H1 (cell line): ENCODE results near the gene AGR2. TPM values are rescaled to one million over a fixed set of nuclear protein-coding genes. Genes with fewer than 3 reads are reported as not detected.
A peak's percentile ranks its signal among the peaks of the same experiment; 100 is the strongest.

ENCODE experiments used
- CTCF ChIA-PET: fragments of 300-600 bp; sonication (Branson Sonifier 250); formaldehyde crosslinking; loops from one replicate; lab custom pipeline; 2021; ENCODE audit not compliant: partially characterized antibody; lab: Charles Lee
- POLR2A ChIA-PET: fragments of 300-600 bp; sonication (Branson Sonifier 250); formaldehyde crosslinking; loops from one replicate; lab custom pipeline; 2021; ENCODE audit warnings: inconsistent platforms; ENCODE audit not compliant: partially characterized antibody; lab: Charles Lee
- DNase-seq, 2 experiments: peaks; one replicate each; pipeline versions ENCODE4 v3.0.0 to v3.0.0-alpha.2; 2010 to 2022; ENCODE audit warnings: low spot score in 2 of 2, low read depth in 1 of 2, mixed read lengths in 1 of 2
- FAIRE-seq: peaks from 2 replicates; lab custom pipeline; 2011; peaks lifted over from hg19 to GRCh38; lab: Jason Lieb, UNC
- H2AFZ ChIP-seq: 2 replicates; pipeline ENCODE4 v1.8.1; 2012; ENCODE audit warnings: low read length, inconsistent platforms
- H2AK5ac ChIP-seq: 2 replicates; pipeline ENCODE4 v1.6.1; 2013; ENCODE audit warnings: low read depth, low read length
- H2BK120ac ChIP-seq: replicated peaks from 2 replicates; pipeline ENCODE3; 2013; ENCODE audit warnings: low read depth, low read length, inconsistent platforms
- H2BK12ac ChIP-seq: 2 replicates; pipeline ENCODE4 v1.6.1; 2013; ENCODE audit warnings: low read depth, low read length
- H2BK15ac ChIP-seq: 2 replicates; pipeline ENCODE4 v1.6.1; 2013; ENCODE audit warnings: low read length
- H2BK20ac ChIP-seq: 2 replicates; pipeline ENCODE4 v1.6.1; 2013; ENCODE audit warnings: low read length
- H2BK5ac ChIP-seq: 2 replicates; pipeline ENCODE4 v1.6.1; 2013; ENCODE audit warnings: low read depth, low read length
- H3K14ac ChIP-seq: 2 replicates; pipeline ENCODE4 v1.6.1; 2013; ENCODE audit warnings: inconsistent platforms; ENCODE audit not compliant: insufficient read length
- H3K18ac ChIP-seq: 2 replicates; pipeline ENCODE4 v1.6.1; 2013; ENCODE audit warnings: low read length; ENCODE audit errors: extremely low read depth
- H3K23ac ChIP-seq: 2 replicates; pipeline ENCODE4 v1.6.1; 2013; ENCODE audit warnings: inconsistent platforms; ENCODE audit not compliant: insufficient read length
- H3K23me2 ChIP-seq: 2 replicates; pipeline ENCODE4 v1.6.1; 2013; ENCODE audit warnings: low read depth, low read length
- H3K27ac ChIP-seq: 2 replicates; pipeline ENCODE4 v1.6.1; 2011; ENCODE audit warnings: low read depth, low read length, inconsistent platforms
- H3K27me3 ChIP-seq, 4 experiments: replicated peaks in 1 of 4; 1 replicate in 1 of 4; 2 replicates in 3 of 4; pipeline versions ENCODE4 v1.6.1 to v1.8.1; 2011 to 2013; ENCODE audit warnings: low read length in 3 of 4, mild to moderate bottlenecking in 3 of 4, inconsistent platforms in 2 of 4, mixed read lengths in 2 of 4, moderate library complexity in 1 of 4; ENCODE audit not compliant: control insufficient read depth in 3 of 4, insufficient read depth in 3 of 4; ENCODE audit errors: extremely low read depth in 1 of 4
- H3K36me3 ChIP-seq, 4 experiments: 2 replicates each; pipeline versions ENCODE4 v1.6.1 to v1.8.1; 2011 to 2013; ENCODE audit warnings: mild to moderate bottlenecking in 4 of 4, low read length in 3 of 4, moderate library complexity in 2 of 4, control low read depth in 1 of 4, inconsistent platforms in 1 of 4; ENCODE audit not compliant: insufficient read depth in 4 of 4, control insufficient read depth in 2 of 4
- H3K4ac ChIP-seq: replicated peaks from 2 replicates; pipeline ENCODE3; 2013; ENCODE audit warnings: low read length, low read depth, mixed read lengths, inconsistent platforms; ENCODE audit not compliant: insufficient read length
- H3K4me1 ChIP-seq, 4 experiments: replicated peaks in 1 of 4; 1 replicate in 1 of 4; 2 replicates in 3 of 4; pipeline versions ENCODE4 v1.6.1 to v1.8.1; 2011 to 2013; ENCODE audit warnings: low read length in 3 of 4, inconsistent platforms in 2 of 4, mixed read lengths in 1 of 4; ENCODE audit not compliant: insufficient read depth in 4 of 4, control insufficient read depth in 3 of 4
- H3K4me2 ChIP-seq, 2 experiments: 2 replicates each; pipeline versions ENCODE4 v1.6.1 to v1.8.1; 2011 to 2013; ENCODE audit warnings: low read depth in 2 of 2, low read length in 2 of 2, control low read depth in 1 of 2, inconsistent platforms in 1 of 2, mild to moderate bottlenecking in 1 of 2; ENCODE audit not compliant: insufficient read depth in 1 of 2
- H3K4me3 ChIP-seq, 4 experiments: fragments of 200-600, 300-600 bp in 1 of 4; sonication (generic), shearing (Covaris generic), sonication (Bioruptor Twin) in 1 of 4; 2 replicates each; pipeline versions ENCODE4 v1.5.1 to v1.8.1; 2011 to 2016; ENCODE audit warnings: low read length in 4 of 4, low read depth in 3 of 4, control low read depth in 2 of 4, inconsistent platforms in 2 of 4, mild to moderate bottlenecking in 2 of 4, mixed read lengths in 1 of 4, moderate library complexity in 1 of 4; ENCODE audit not compliant: insufficient read depth in 2 of 4; ENCODE audit errors: extremely low read depth in 1 of 4
- H3K56ac ChIP-seq: replicated peaks from 2 replicates; pipeline ENCODE3; 2013; ENCODE audit warnings: low read depth, mild to moderate bottlenecking, mixed read lengths, low read length, inconsistent platforms; ENCODE audit not compliant: insufficient read length
- H3K79me1 ChIP-seq: 2 replicates; pipeline ENCODE4 v1.6.1; 2013; ENCODE audit warnings: low read depth, low read length, control low read depth
- H3K79me2 ChIP-seq, 2 experiments: 2 replicates each; pipeline versions ENCODE4 v1.6.1 to v1.8.1; 2012 to 2013; ENCODE audit warnings: low read length in 2 of 2, mild to moderate bottlenecking in 2 of 2, inconsistent platforms in 1 of 2; ENCODE audit not compliant: insufficient read depth in 2 of 2, control insufficient read depth in 1 of 2
- H3K9ac ChIP-seq, 4 experiments: replicated peaks in 1 of 4; 1 replicate in 1 of 4; 2 replicates in 3 of 4; pipeline versions ENCODE4 v1.6.1 to v1.8.1; 2011 to 2013; ENCODE audit warnings: low read depth in 3 of 4, low read length in 3 of 4, control low read depth in 2 of 4, mild to moderate bottlenecking in 2 of 4, moderate library complexity in 2 of 4, inconsistent platforms in 1 of 4; ENCODE audit errors: extremely low read depth in 1 of 4
- H3K9me3 ChIP-seq, 2 experiments: 2 replicates each; pipeline versions ENCODE4 v1.6.1 to v1.8.1; 2012 to 2013; ENCODE audit warnings: mild to moderate bottlenecking in 2 of 2, moderate library complexity in 2 of 2, control low read depth in 1 of 2, inconsistent platforms in 1 of 2, low read depth in 1 of 2, low read length in 1 of 2, mixed read lengths in 1 of 2; ENCODE audit not compliant: insufficient read depth in 2 of 2
- H4K20me1 ChIP-seq, 2 experiments: replicated peaks in 1 of 2; 2 replicates each; pipeline versions ENCODE3 to v1.8.1; 2011 to 2013; ENCODE audit warnings: inconsistent platforms in 2 of 2, low read length in 2 of 2, mild to moderate bottlenecking in 1 of 2; ENCODE audit not compliant: insufficient read depth in 2 of 2, control insufficient read depth in 1 of 2
- H4K5ac ChIP-seq: 2 replicates; pipeline ENCODE4 v1.6.1; 2013; ENCODE audit warnings: low read length, low read depth, mixed read lengths, inconsistent platforms; ENCODE audit not compliant: insufficient read length
- H4K8ac ChIP-seq: 2 replicates; pipeline ENCODE4 v1.8.0; 2013; ENCODE audit warnings: mild to moderate bottlenecking, moderate library complexity, low read length, inconsistent platforms; ENCODE audit not compliant: insufficient read depth; ENCODE audit errors: extremely low read depth
- H4K91ac ChIP-seq: replicated peaks from 2 replicates; pipeline ENCODE3; 2013; ENCODE audit warnings: low read length, mixed read lengths, inconsistent platforms; ENCODE audit not compliant: insufficient read length
- ASH2L ChIP-seq: fragments of 200-600, 300-600 bp; sonication (generic); IDR thresholded peaks from one replicate; pipeline ENCODE4 v1.7.1; 2017; ENCODE audit warnings: low read length
- CREB1 ChIP-seq: IDR thresholded peaks from 2 replicates; pipeline ENCODE4 v1.6.1; 2012; ENCODE audit warnings: inconsistent platforms
- GABPA ChIP-seq: IDR thresholded peaks from 2 replicates; pipeline ENCODE4 v1.6.1; 2011; ENCODE audit warnings: mild to moderate bottlenecking, low read length, moderate library complexity, borderline replicate concordance; ENCODE audit not compliant: insufficient read depth
- GTF2F1 ChIP-seq: IDR thresholded peaks from 2 replicates; pipeline ENCODE4 v1.6.1; 2012; ENCODE audit warnings: low read depth, low read length, improper control_type of control experiment, borderline replicate concordance
- HDAC2 ChIP-seq, 2 experiments: fragments of 300-600 bp in 1 of 2; sonication (generic) in 1 of 2; IDR thresholded peaks; 2 replicates each; pipeline ENCODE4 v1.6.1; 2011 to 2012; ENCODE audit warnings: low read depth in 2 of 2, low read length in 2 of 2, mild to moderate bottlenecking in 2 of 2, moderate library complexity in 2 of 2, borderline replicate concordance in 1 of 2, inconsistent platforms in 1 of 2
- NRF1 ChIP-seq: IDR thresholded peaks from 2 replicates; pipeline ENCODE4 v1.6.1; 2011; ENCODE audit warnings: mild to moderate bottlenecking, low read depth, low read length, improper control_type of control experiment
- PHF8 ChIP-seq: fragments of 200-600 bp; sonication (generic); conservative IDR thresholded peaks from 2 replicates; pipeline ENCODE4 v1.7.1; 2012; ENCODE audit warnings: low read depth, mild to moderate bottlenecking, inconsistent platforms, low read length, moderate library complexity
- POLR2A ChIP-seq, 2 experiments: IDR thresholded peaks; 1 replicate in 1 of 2; 2 replicates in 1 of 2; pipeline ENCODE4 v1.6.1; 2011; ENCODE audit warnings: low read depth in 2 of 2, low read length in 2 of 2, mild to moderate bottlenecking in 2 of 2; ENCODE audit errors: control extremely low read depth in 1 of 2
- RXRA ChIP-seq: IDR thresholded peaks from 2 replicates; pipeline ENCODE4 v1.6.1; 2011; ENCODE audit warnings: low read depth, mild to moderate bottlenecking, low read length, moderate library complexity; ENCODE audit not compliant: insufficient read depth
- TAF1 ChIP-seq: IDR thresholded peaks from 2 replicates; pipeline ENCODE4 v1.6.1; 2011; ENCODE audit warnings: mild to moderate bottlenecking, low read depth, low read length
- ZNF274 ChIP-seq: IDR thresholded peaks from 2 replicates; pipeline ENCODE4 v1.7.0; 2012; ENCODE audit warnings: low read length, borderline replicate concordance; ENCODE audit errors: extremely low read depth
- WGBS, 2 experiments: shearing (Covaris generic) in 1 of 2; methylation state at CpG; one replicate each; pipeline versions ENCODE4 v1.1.6 to v1.1.7; 2013 to 2015; ENCODE audit warnings: low lambda C conversion rate in 2 of 2, mixed read lengths in 2 of 2, inconsistent platforms in 1 of 2, low coverage in 1 of 2, missing lambda C conversion rate in 1 of 2; ENCODE audit not compliant: insufficient replicate concordance in 2 of 2, insufficient coverage in 1 of 2, insufficient read length in 1 of 2; ENCODE audit errors: extremely low coverage in 1 of 2, missing lambda C conversion rate in 1 of 2; 5-methylcytosine and 5-hydroxymethylcytosine counted together
- polyA plus RNA-seq, 7 experiments: library from polyadenylated mRNA; depleted of rRNA in 3 of 7; stranded (reverse) in 5 of 7; unstranded in 2 of 7; fragments of >200 nt in 5 of 7; fragments of 200-250 nt in 2 of 7; gene quantifications; 1 replicate in 5 of 7; 2 replicates in 1 of 7; 4 replicates in 1 of 7; pipeline versions ENCODE4 v1.2.1 to v1.2.3, GENCODE V29; 2011 to 2013; ENCODE audit warnings: missing spikeins in 2 of 7, mixed read lengths in 2 of 7
- total RNA-seq: library from RNA; stranded (reverse); fragmentation: NEBNext Ultra II Directional; extraction: Animal tissue kit (Norgen Biotek cat#: 25700); gene quantifications from 2 replicates; pipeline ENCODE4 v1.2.1, GENCODE V29; 2021

The AGR2 gene
- total and polyA plus RNA-seq, 2 of the 8 experiments (the other 6 are each of a cell fraction or from before 2014, with no cell fraction given) = not detected

DNA sequence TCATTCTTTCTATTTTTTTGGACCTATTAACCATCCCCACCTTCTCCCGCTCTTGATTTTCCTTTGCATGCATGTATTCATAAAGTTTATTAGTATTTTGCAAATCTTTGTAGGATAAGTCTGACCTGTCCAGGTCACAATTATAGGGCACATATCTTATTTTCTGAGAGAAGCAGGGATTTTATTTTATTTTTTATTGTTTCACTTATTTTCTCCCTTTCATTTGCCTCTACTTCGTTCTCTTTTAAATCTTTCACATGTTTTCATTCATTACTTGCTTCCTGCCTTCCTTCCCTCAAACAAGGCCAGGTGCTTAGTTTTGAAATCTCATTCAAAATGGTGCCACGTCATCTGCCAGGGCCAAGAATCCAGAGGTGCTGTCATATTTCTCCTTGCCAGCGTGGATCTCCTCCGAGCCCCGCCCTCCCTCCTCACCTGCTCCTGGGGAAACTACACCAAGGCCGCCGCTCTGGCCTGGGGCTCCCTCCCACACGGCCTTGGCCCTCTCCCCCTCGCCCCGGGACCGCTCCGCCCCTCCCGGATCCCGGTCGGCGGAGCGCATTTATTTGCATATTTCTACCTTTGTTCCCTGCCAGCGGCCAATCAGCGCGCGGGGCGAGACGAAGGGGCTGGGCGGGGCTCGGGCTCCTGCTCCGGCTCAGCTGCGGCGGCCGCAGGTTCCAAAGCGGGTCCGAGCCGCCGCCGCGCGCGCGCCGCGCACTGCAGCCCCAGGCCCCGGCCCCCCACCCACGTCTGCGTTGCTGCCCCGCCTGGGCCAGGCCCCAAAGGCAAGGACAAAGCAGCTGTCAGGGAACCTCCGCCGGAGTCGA, 51.5 kb downstream of the AGR2 start, which contains the start of gene TSPAN13:
TSPAN13 (plus strand) TSS at position 654 of the 830 bp plus-strand sequence. CDS start 213 bp downstream, outside the sequence.
- H2BK12ac ChIP-seq = no peak within 1 kb of the TSS
- no peak within 1 kb of the TSS for H4K91ac ChIP-seq
- H3K23me2 ChIP-seq = peaks cover 4% of the 10 kb centered on the region; the same call in 1 of the 2 replicates
- H3K9ac ChIP-seq = peak within 1 kb of the TSS; percentile 46 to 63 (median 58)
- H3K27me3 ChIP-seq = no peaks in the 10 kb centered on the region; a peak in 3 of 7 replicates
- DNase-seq = peak; percentile 87 to 90
- H2BK20ac ChIP-seq = no peak within 1 kb of the TSS
- CTCF ChIA-PET = interaction anchor here (1.1 kb wide), 1 partner anchor 48 kb away, joined by 3 read pairs; no protein-coding TSS in a partner anchor
- no peak within 1 kb of the TSS for H2BK120ac ChIP-seq
- 10% methylated on average over 18 of the region's 48 CpGs; no CpG with 5 or more reads in 1 of the 2 experiments for WGBS, 2 experiments
- POLR2A ChIA-PET = interaction anchor here (0.8 to 1.4 kb wide), 3 partner anchors 9 to 17 kb away, joined by 3 to 5 read pairs (median 3); no protein-coding TSS in a partner anchor
- H3K4me1 ChIP-seq = peaks cover 2 to 9% (median 5%) of the 10 kb centered on the region in 4 experiments; a peak in 6 of 7 replicates
- no peaks in the 10 kb centered on the region for H3K79me1 ChIP-seq
- no peak within 1 kb of the TSS for H3K14ac ChIP-seq
- peak within 1 kb of the TSS; percentile 96 for H4K8ac ChIP-seq
- no peak within 1 kb of the TSS for H3K23ac ChIP-seq
- H4K5ac ChIP-seq = peak within 1 kb of the TSS; percentile 40
- H3K27ac ChIP-seq = no peak within 1 kb of the TSS; the same call in 1 of the 2 replicates
- H2AFZ ChIP-seq = peak within 1 kb of the TSS; percentile 94
- H3K79me2 ChIP-seq = peaks cover 0 to 12% of the 10 kb centered on the region in 2 experiments; a peak in 2 of 4 replicates
- FAIRE-seq = no peak
- peak within 1 kb of the TSS; percentile 90 to 97 for H3K4me2 ChIP-seq
- H2BK15ac ChIP-seq = peak within 1 kb of the TSS; percentile 9; the same call in 1 of the 2 replicates
- H2BK5ac ChIP-seq = no peak within 1 kb of the TSS
- peak within 1 kb of the TSS; percentile 63 to 96 (median 83) for H3K4me3 ChIP-seq
- H3K18ac ChIP-seq = peak within 1 kb of the TSS; percentile 36; the same call in 1 of the 2 replicates
- H3K36me3 ChIP-seq = no peaks in the 10 kb centered on the region
- no peaks in the 10 kb centered on the region for H3K9me3 ChIP-seq
- H3K56ac ChIP-seq = peak within 1 kb of the TSS; percentile 17
- no peak within 1 kb of the TSS for H2AK5ac ChIP-seq
- no peak within 1 kb of the TSS for H3K4ac ChIP-seq
- H4K20me1 ChIP-seq = no peaks in the 10 kb centered on the region
- TF ChIP-seq GABPA (no peak), ASH2L (peak; percentile 5), TAF1 (peak; percentile 46), NRF1 (no peak), CREB1 (peak; percentile 85), HDAC2 (IDR thresholded peaks at IDR 0.05; ENCODE audit: borderline replicate concordance in 1 of 2, low read depth in 2 of 2, low read length in 2 of 2) (no peak), PHF8 (peak; percentile 66), ZNF274 (no peak), RXRA (no peak), POLR2A (IDR thresholded peaks at IDR 0.05; ENCODE audit: control extremely low read depth in 1 of 2, low read depth in 2 of 2, low read length in 2 of 2) (peak; percentile 49 to 65), GTF2F1 (no peak)
